Measurements from ENCODE around the gene OR6N2.

OR6N2 gene

DNA sequence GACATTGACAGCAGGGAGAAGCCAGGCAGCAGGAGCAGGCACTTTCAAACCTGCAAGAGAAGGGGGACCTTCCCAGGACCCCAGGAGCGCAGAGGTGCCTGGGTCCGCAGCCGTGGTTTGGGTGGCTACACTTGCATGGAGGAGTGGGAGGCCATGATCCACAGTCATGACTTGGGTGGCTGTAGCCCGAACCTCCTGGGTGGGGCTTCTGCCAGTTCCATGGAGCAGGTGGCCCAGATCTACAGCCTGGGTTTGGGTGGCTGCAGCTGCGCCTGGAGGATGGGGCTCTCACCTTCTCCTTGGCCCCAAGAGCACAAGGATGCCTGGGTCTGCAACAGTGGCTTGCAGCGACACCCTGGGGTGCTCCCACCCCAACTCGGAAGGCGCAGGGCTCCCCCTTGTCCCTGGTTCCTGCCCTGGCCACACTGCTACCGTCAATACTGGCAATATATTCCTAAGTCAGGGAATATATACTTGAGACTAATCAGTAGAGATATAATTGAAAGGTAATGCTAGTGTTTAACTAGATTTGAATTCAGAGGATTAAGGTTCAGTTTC, 28.8 kb downstream of the OR6N2 start:
- no peak for DNase-seq
- H3K4me3 ChIP-seq (ENCODE audit: low read depth, low read length): no peak overlapping the region
- no peaks in the 10 kb centered on the region for H3K9me3 ChIP-seq
- H3K27me3 ChIP-seq: no peaks in the 10 kb centered on the region
- no peaks in the 10 kb centered on the region for H3K36me3 ChIP-seq
- TF ChIP-seq, protein P1, sequence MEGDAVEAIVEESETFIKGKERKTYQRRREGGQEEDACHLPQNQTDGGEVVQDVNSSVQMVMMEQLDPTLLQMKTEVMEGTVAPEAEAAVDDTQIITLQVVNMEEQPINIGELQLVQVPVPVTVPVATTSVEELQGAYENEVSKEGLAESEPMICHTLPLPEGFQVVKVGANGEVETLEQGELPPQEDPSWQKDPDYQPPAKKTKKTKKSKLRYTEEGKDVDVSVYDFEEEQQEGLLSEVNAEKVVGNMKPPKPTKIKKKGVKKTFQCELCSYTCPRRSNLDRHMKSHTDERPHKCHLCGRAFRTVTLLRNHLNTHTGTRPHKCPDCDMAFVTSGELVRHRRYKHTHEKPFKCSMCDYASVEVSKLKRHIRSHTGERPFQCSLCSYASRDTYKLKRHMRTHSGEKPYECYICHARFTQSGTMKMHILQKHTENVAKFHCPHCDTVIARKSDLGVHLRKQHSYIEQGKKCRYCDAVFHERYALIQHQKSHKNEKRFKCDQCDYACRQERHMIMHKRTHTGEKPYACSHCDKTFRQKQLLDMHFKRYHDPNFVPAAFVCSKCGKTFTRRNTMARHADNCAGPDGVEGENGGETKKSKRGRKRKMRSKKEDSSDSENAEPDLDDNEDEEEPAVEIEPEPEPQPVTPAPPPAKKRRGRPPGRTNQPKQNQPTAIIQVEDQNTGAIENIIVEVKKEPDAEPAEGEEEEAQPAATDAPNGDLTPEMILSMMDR (IDR thresholded peaks at IDR 0.05; ENCODE audit: low read depth, low read length): no peak
- H3K4me1 ChIP-seq: no peaks in the 10 kb centered on the region

DNA sequence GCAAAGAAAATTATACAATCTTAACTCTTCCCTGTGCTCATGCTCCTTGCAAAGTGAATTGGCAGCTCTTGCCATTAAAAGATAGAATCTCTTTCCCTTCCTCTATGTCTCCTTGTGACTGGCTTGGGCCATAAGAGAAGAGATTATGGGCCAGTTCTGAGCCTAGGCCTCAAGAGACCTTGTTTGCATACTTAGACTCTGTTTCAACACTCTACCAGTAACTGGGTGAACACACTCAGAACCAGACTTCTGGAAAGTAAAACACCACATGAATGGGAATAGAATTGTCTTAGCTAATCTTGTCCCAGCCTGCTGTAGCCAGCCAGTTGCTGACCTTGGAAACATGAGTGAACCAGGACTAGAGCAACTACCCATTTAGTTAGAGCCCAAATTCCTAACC, 45.2 kb downstream of the OR6N2 start:
- H3K36me3 ChIP-seq: no peaks in the 10 kb centered on the region
- no peaks in the 10 kb centered on the region for H3K9me3 ChIP-seq
- DNase-seq: no peak
- no peaks in the 10 kb centered on the region for H3K4me1 ChIP-seq
- TF ChIP-seq, protein P1 (IDR thresholded peaks at IDR 0.05; ENCODE audit: low read depth, low read length): no peak
- H3K4me3 ChIP-seq (ENCODE audit: low read depth, low read length): no peak overlapping the region
- no peaks in the 10 kb centered on the region for H3K27me3 ChIP-seq

DNA sequence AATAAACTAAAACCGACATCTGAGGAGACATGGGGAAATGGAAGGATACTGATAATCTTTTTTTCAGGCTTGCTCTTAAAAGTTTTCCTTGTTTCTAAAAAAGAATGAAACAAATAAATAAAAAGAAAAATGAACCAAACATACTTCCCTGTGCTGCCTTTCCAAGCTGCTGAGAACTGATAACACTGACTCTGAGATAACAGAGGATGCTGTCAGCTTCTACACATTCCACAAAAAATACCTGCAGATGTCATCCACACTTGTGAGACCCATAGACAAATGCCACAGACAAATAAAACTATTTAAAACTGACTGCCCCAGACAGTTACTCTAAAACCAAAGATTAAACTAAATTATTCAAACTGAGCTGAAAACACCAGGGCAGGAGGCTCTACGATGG, 48.5 kb downstream of the OR6N2 start:
- H3K27me3 ChIP-seq: no peaks in the 10 kb centered on the region
- no peaks in the 10 kb centered on the region for H3K4me1 ChIP-seq
- H3K4me3 ChIP-seq (ENCODE audit: low read depth, low read length): no peak overlapping the region
- no peak for DNase-seq
- H3K36me3 ChIP-seq: no peaks in the 10 kb centered on the region
- H3K9me3 ChIP-seq: no peaks in the 10 kb centered on the region
- TF ChIP-seq, protein P1 (IDR thresholded peaks at IDR 0.05; ENCODE audit: low read depth, low read length): no peak

DNA sequence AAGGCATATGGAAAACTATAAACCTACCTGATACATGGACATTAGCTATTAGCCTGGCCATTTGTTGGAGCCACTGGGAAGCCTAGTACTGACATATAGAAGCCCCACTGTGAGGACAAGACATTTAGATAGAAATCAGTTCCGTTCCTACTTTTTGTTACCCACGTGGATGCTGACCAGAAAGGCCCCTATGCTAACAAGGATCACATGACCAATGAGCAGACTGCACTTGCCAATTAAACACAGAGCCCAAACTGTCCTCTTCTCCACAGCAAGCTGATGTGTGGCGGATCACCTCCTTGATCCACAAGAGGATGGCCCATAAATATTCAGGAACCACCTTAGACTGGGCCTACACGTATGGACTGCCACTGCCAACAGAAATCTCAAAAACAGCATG, 49.3 kb downstream of the OR6N2 start:
- DNase-seq: no peak
- TF ChIP-seq, protein P1 (IDR thresholded peaks at IDR 0.05; ENCODE audit: low read depth, low read length): no peak
- H3K27me3 ChIP-seq: no peaks in the 10 kb centered on the region
- H3K4me1 ChIP-seq: no peaks in the 10 kb centered on the region
- no peaks in the 10 kb centered on the region for H3K36me3 ChIP-seq
- H3K9me3 ChIP-seq: no peaks in the 10 kb centered on the region
- H3K4me3 ChIP-seq (ENCODE audit: low read depth, low read length): no peak overlapping the region

DNA sequence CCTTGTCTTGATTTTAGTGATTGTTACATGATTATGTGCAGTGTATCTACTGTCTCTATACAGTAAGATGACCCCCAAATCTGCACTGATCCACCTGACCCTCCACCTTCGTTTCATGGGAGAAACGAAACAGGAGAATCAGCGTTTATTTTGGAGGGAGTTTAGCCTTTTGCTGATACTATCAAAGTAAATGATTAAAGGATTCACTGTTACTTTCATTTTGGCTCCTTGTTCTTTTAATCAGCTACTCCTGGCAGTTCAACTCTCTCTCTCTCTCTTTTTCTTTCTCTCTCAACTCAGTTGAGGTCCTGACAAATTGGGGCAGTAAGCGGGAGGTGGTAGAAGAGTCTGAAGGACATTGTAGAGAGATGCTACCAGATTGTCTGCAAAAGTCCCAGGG, 50.6 kb downstream of the OR6N2 start:
- DNase-seq: no peak
- no peaks in the 10 kb centered on the region for H3K9me3 ChIP-seq

DNA sequence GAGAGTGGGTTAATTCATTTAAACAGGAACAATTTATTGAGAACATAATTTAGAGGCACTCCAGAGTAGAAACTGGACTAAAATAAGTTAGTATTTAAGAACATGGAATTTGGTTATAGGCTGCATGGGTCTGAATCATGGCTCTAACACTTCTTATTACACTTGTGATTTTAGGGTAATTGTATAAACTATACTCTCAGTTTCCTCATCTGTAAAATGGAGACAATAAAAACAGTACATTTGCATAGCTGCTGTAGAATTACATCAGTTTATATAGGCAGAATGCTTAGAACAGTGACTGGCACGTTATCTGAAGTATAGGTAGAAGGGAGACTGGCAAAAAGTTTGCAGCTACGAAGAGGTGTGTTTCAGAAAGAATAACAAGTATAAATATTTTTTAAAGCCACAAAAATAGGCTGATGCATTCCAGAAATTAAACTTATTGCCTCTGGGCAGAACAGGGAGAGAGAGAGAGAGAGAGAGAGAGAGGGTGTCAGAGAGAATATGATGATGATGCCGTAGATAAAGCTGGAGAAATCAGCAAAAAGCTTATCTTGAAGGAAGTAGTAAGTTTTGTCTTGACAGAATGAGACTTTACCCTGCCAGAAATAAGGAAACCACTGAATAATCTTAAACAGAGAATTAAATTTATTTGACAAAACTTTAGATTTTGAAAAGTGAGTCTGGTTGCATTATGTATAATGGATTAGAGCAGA, 52.3 kb downstream of the OR6N2 start:
- Histone ChIP-seq H3K36me3 (no peaks in the 10 kb centered on the region), H3K4me3 (ENCODE audit: low read depth, low read length) (no peak overlapping the region), H3K9me3 (no peaks in the 10 kb centered on the region), H3K27me3 (no peaks in the 10 kb centered on the region), H3K4me1 (no peaks in the 10 kb centered on the region)
- TF ChIP-seq, protein P1 (IDR thresholded peaks at IDR 0.05; ENCODE audit: low read depth, low read length): no peak
- DNase-seq: no peak

More for the DNA sequence above, 50.6 kb downstream of the OR6N2 start:
- Histone ChIP-seq H3K4me1 (no peaks in the 10 kb centered on the region), H3K4me3 (ENCODE audit: low read depth, low read length) (no peak overlapping the region), H3K36me3 (no peaks in the 10 kb centered on the region), H3K27me3 (no peaks in the 10 kb centered on the region)
- TF ChIP-seq, protein P1 (IDR thresholded peaks at IDR 0.05; ENCODE audit: low read depth, low read length): no peak
